CD14-positive monocyte (primary cell): Measurements from ENCODE around the gene CTNNA2. TPM values are rescaled to one million over a fixed set of nuclear protein-coding genes. Genes with fewer than 3 reads are reported as not detected.

Experiments
- DNase-seq, 3 donors: peaks; one replicate each; pipeline ENCODE4 v3.0.0-alpha.2; 2011 to 2022
- H2AFZ ChIP-seq: 2 replicates; pipeline ENCODE4 v1.6.0; 2012; ENCODE audit warnings: mild to moderate bottlenecking, low read depth, low read length, inconsistent platforms; ENCODE audit not compliant: insufficient read depth, poor library complexity, severe bottlenecking
- H3K27ac ChIP-seq, 2 donors: 1 replicate in 1 of 2; 2 replicates in 1 of 2; pipeline ENCODE4 v1.5.1; 2012 to 2013; ENCODE audit warnings: low read length in 2 of 2, control low read depth in 1 of 2, inconsistent platforms in 1 of 2, low read depth in 1 of 2, mild to moderate bottlenecking in 1 of 2
- H3K27me3 ChIP-seq, 2 donors: one replicate each; pipeline versions ENCODE4 v1.6.0 to v1.6.1; 2011 to 2013; ENCODE audit warnings: low read length in 2 of 2; ENCODE audit not compliant: control insufficient read depth in 2 of 2, insufficient read depth in 2 of 2
- H3K36me3 ChIP-seq, 2 donors: replicated peaks in 1 of 2; 1 replicate in 1 of 2; 2 replicates in 1 of 2; pipeline versions ENCODE4 v1.5.1 to v1.6.1; 2012 to 2013; ENCODE audit warnings: low read length in 2 of 2, control low read depth in 1 of 2, inconsistent platforms in 1 of 2, mild to moderate bottlenecking in 1 of 2; ENCODE audit not compliant: insufficient read depth in 2 of 2, control insufficient read depth in 1 of 2
- H3K4me1 ChIP-seq, 2 donors: 1 replicate in 1 of 2; 2 replicates in 1 of 2; pipeline versions ENCODE4 v1.5.1 to v1.6.1; 2012 to 2013; ENCODE audit warnings: low read length in 2 of 2, control low read depth in 1 of 2, inconsistent platforms in 1 of 2, mild to moderate bottlenecking in 1 of 2, moderate library complexity in 1 of 2; ENCODE audit not compliant: insufficient read depth in 2 of 2, control insufficient read depth in 1 of 2
- H3K4me2 ChIP-seq: replicated peaks from 2 replicates; pipeline ENCODE3; 2012; ENCODE audit warnings: low read length, moderate library complexity, mild to moderate bottlenecking; ENCODE audit not compliant: poor library complexity, severe bottlenecking; ENCODE audit errors: extremely low read depth
- H3K4me3 ChIP-seq, 3 experiments: fragments of 200-600 bp in 1 of 3; sonication (generic) in 1 of 3; replicated peaks in 1 of 3; 1 replicate in 2 of 3; 2 replicates in 1 of 3; pipeline ENCODE4 v1.5.1; 2011 to 2013; ENCODE audit warnings: low read length in 3 of 3, mild to moderate bottlenecking in 3 of 3, control low read depth in 2 of 3, low read depth in 2 of 3, inconsistent platforms in 1 of 3, moderate library complexity in 1 of 3
- H3K79me2 ChIP-seq: 2 replicates; pipeline ENCODE4 v1.6.0; 2012; ENCODE audit warnings: mild to moderate bottlenecking, control low read depth, inconsistent platforms, low read length, moderate library complexity; ENCODE audit not compliant: insufficient read depth
- H3K9ac ChIP-seq: 2 replicates; pipeline ENCODE4 v1.6.0; 2017; ENCODE audit warnings: low read length, mild to moderate bottlenecking; ENCODE audit not compliant: insufficient read depth, poor library complexity, severe bottlenecking
- H3K9me3 ChIP-seq, 2 donors: replicated peaks in 1 of 2; 1 replicate in 1 of 2; 2 replicates in 1 of 2; pipeline versions ENCODE4 v1.5.1 to v1.6.1; 2012 to 2013; ENCODE audit warnings: low read length in 2 of 2, control low read depth in 1 of 2; ENCODE audit not compliant: control insufficient read depth in 1 of 2, insufficient read depth in 1 of 2
- H4K20me1 ChIP-seq: 2 replicates; pipeline ENCODE4 v1.6.0; 2012; ENCODE audit warnings: mild to moderate bottlenecking, low read length, control low read depth, moderate library complexity; ENCODE audit not compliant: insufficient read depth
- H3K27ac Mint-ChIP-seq, 7 donors: one replicate each; pipeline ENCODE4 v1.8.0; 2020; ENCODE audit warnings: mild to moderate bottlenecking in 7 of 7, mixed read lengths in 7 of 7, moderate library complexity in 6 of 7, inconsistent platforms in 2 of 7
- H3K27me3 Mint-ChIP-seq, 3 donors: one replicate each; pipeline ENCODE4 v1.8.0; 2021 to 2022; ENCODE audit warnings: low read depth in 3 of 3, mild to moderate bottlenecking in 3 of 3, mixed read lengths in 3 of 3, moderate library complexity in 3 of 3, inconsistent platforms in 1 of 3
- H3K36me3 Mint-ChIP-seq, 2 donors: one replicate each; pipeline ENCODE4 v1.8.0; 2020; ENCODE audit warnings: mixed read lengths in 2 of 2, inconsistent platforms in 1 of 2, mild to moderate bottlenecking in 1 of 2
- H3K4me1 Mint-ChIP-seq: one replicate; pipeline ENCODE4 v1.8.0; 2020; ENCODE audit warnings: mild to moderate bottlenecking, mixed read lengths
- H3K4me3 Mint-ChIP-seq, 2 donors: one replicate each; pipeline ENCODE4 v1.8.0; 2020; ENCODE audit warnings: mild to moderate bottlenecking in 2 of 2, mixed read lengths in 2 of 2, moderate library complexity in 1 of 2
- H3K9me3 Mint-ChIP-seq, 7 donors: one replicate each; pipeline ENCODE4 v1.8.0; 2020 to 2022; ENCODE audit warnings: mixed read lengths in 7 of 7, mild to moderate bottlenecking in 6 of 7, moderate library complexity in 6 of 7, inconsistent platforms in 2 of 7
- CTCF ChIP-seq: fragments of 200-600 bp; IDR thresholded peaks from one replicate; pipeline ENCODE4 v1.8.0; 2022; ENCODE audit warnings: antibody characterized with exemption, mild to moderate bottlenecking
- WGBS: methylation state at CpG from one replicate; pipeline ENCODE4 v1.1.5; 2013; ENCODE audit warnings: missing lambda C conversion rate; ENCODE audit not compliant: insufficient coverage; 5-methylcytosine and 5-hydroxymethylcytosine counted together
- intact Hi-C, 2 donors: fragments of 100-400 bp; cut with micrococcal nuclease; formaldehyde crosslinking; loops; one replicate each; pipeline versions ENCODE4 v1.15.0 to v1.15.1; 2023
- polyA plus RNA-seq, 3 donors: library from polyadenylated mRNA; depleted of rRNA in 1 of 3; unstranded in 2 of 3; stranded (reverse) in 1 of 3; fragments of 300-500 nt in 2 of 3; fragments of >200 nt in 1 of 3; fragmentation: Illumina TruSeq in 2 of 3; gene quantifications; 1 replicate in 2 of 3; 2 replicates in 1 of 3; pipeline ENCODE4 v1.2.3, GENCODE V29; 2012 to 2021

CTNNA2 gene
- polyA plus RNA-seq, 3 donors = not detected

- H3K79me2 ChIP-seq = no peaks in the 10 kb centered on the region
- H3K9me3 ChIP-seq = no peaks in the 10 kb centered on the region
- no peak overlapping the region for H3K27ac ChIP-seq
- WGBS = 94% methylated on average over 2 of the region's 5 CpGs
- H3K4me1 Mint-ChIP-seq = no peaks in the 10 kb centered on the region
- H3K4me3 Mint-ChIP-seq = no peak overlapping the region
- no peak for DNase-seq
- H3K36me3 Mint-ChIP-seq = no peaks in the 10 kb centered on the region
- H3K27me3 Mint-ChIP-seq = peaks cover 0 to 3% (median 0%) of the 10 kb centered on the region in 3 donors
- no peaks in the 10 kb centered on the region for H3K36me3 ChIP-seq
- H3K27me3 ChIP-seq = no peaks in the 10 kb centered on the region
- H3K9me3 Mint-ChIP-seq = no peaks in the 10 kb centered on the region
- H3K4me1 ChIP-seq = no peaks in the 10 kb centered on the region
- no peak overlapping the region for H3K4me3 ChIP-seq
- no peak for TF ChIP-seq CTCF
- H3K9ac ChIP-seq = no peak overlapping the region
- H2AFZ ChIP-seq = no peak overlapping the region
- H4K20me1 ChIP-seq = no peaks in the 10 kb centered on the region
- no peak overlapping the region for H3K27ac Mint-ChIP-seq
- H3K4me2 ChIP-seq = no peak overlapping the region
- intact Hi-C loops = no loop called here
Measured at GRCh38 chr2:79945653-79946445, 433.0 kb downstream of the CTNNA2 start.

- no peaks in the 10 kb centered on the region for H3K4me1 Mint-ChIP-seq
- H4K20me1 ChIP-seq = no peaks in the 10 kb centered on the region
- no peak overlapping the region for H3K27ac ChIP-seq
- no peak overlapping the region for H2AFZ ChIP-seq
- no peak overlapping the region for H3K4me2 ChIP-seq
- no peaks in the 10 kb centered on the region for H3K9me3 ChIP-seq
- no peak overlapping the region for H3K4me3 Mint-ChIP-seq
- no peaks in the 10 kb centered on the region for H3K4me1 ChIP-seq
- H3K36me3 Mint-ChIP-seq = no peaks in the 10 kb centered on the region
- no peak overlapping the region for H3K27ac Mint-ChIP-seq
- 76% methylated on average over 2 of the region's 2 CpGs for WGBS
- H3K79me2 ChIP-seq = no peaks in the 10 kb centered on the region
- no peak for TF ChIP-seq CTCF
- H3K27me3 Mint-ChIP-seq = peaks cover 0 to 5% (median 0%) of the 10 kb centered on the region in 3 donors
- no peak overlapping the region for H3K9ac ChIP-seq
- no peak for DNase-seq
- intact Hi-C loops = no loop called here
- H3K9me3 Mint-ChIP-seq = peaks cover 0 to 2% (median 0%) of the 10 kb centered on the region in 7 donors
- H3K4me3 ChIP-seq = no peak overlapping the region
- no peaks in the 10 kb centered on the region for H3K27me3 ChIP-seq
- no peaks in the 10 kb centered on the region for H3K36me3 ChIP-seq
Measured at GRCh38 chr2:79947751-79948150, 434.9 kb downstream of the CTNNA2 start.
